Myometrial cell (primary cell): ENCODE data around the gene PPDPF. TPM values are rescaled to one million over a fixed set of nuclear protein-coding genes. Genes with fewer than 3 reads are reported as not detected.

Experiments
- total RNA-seq: library from RNA; depleted of rRNA; stranded (reverse); fragments of >200 nt; gene quantifications from 2 replicates; pipeline ENCODE4 v1.2.3, GENCODE V29; 2015

Gene PPDPF, protein sequence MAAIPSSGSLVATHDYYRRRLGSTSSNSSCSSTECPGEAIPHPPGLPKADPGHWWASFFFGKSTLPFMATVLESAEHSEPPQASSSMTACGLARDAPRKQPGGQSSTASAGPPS
- 133 and 178 TPM in 2 replicates for total RNA-seq

DNA sequence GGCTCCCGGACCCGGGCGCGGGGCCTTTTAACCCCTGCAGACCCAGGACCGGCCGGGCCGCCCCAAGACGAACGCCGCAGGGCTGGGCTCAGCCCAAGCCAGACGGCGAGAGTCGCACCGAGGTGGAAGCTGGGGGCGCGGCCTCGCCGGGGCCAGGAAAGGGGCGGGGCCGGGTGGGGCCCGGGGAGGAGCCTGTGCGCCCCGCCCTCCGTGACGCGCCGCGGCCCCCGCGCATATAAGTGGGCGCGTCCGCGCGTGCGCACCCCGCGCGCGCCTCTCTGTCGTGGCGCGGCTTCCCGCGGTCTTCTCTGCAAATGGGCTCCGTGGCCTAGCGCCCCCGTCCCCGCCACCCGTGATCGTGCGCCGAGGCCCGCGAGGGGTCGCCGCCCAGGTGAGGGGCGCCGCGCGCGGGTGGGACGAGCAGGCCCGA, at the start of gene PPDPF:
TSS of gene PPDPF (plus strand) at position 262 of the 430 bp plus-strand sequence. CDS start 544 bp downstream, outside the sequence.

GRCh38 chr20:63471981-63472831, 48.4 kb upstream of the PPDPF start, which contains the start of gene KCNQ2:
KCNQ2 (minus strand) TSS chr20:63472655; CDS start chr20:63472463, 192 bp downstream.

DNA sequence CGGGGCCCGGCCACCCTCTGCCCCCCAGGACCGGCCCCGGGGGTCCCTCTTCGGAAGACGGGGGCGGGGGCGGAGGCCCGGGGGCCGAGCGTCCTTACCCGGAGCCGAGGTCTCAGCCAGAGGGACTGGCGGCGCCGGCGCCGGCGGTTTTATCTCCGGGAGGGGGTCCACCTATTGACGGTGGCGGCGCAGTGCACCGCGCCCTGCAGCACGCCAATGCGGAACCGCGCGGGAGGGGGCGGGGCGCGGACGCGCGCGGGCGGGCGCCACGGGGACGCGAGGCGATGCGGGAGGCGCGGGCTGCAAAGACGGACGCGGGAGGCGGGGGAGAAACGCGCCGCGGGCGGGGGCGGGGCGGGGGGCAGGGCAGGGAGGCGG, 21.6 kb upstream of the PPDPF start, which contains the start of gene EEF1A2:
TSS of gene EEF1A2 (minus strand) at position 124 of the 378 bp plus-strand sequence. CDS start 1,320 bp downstream, outside the sequence.

DNA sequence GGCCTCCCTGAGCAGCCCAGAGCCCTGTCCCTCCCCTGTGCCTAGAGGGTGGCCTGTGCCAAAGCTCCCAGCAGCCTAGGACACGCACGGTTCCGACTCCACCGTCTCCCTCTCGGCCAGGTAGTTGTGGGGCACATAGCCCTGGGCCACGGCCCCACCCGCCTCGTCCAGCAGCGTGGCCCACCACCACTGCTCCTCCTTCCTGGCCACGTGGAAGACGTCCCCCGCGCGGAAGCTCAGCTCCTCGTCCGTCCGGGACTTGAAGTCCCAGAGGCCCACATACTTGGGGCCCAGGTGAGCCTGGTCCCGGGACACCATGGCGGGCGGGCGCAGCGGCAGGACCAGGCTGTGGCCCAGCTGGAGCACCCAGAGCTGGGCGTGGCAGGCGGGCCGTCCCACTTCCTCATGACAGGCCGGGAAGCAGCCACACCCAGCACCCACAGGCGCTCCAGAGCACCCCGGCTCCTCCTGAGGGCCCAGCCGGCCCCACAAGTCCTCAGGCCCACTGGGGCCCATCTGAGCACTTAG, 16.5 kb downstream of the PPDPF start, which contains the start of gene PTK6:
TSS of gene PTK6 (minus strand) at position 380 of the 528 bp plus-strand sequence. CDS start at position 318, 62 bp downstream.

DNA sequence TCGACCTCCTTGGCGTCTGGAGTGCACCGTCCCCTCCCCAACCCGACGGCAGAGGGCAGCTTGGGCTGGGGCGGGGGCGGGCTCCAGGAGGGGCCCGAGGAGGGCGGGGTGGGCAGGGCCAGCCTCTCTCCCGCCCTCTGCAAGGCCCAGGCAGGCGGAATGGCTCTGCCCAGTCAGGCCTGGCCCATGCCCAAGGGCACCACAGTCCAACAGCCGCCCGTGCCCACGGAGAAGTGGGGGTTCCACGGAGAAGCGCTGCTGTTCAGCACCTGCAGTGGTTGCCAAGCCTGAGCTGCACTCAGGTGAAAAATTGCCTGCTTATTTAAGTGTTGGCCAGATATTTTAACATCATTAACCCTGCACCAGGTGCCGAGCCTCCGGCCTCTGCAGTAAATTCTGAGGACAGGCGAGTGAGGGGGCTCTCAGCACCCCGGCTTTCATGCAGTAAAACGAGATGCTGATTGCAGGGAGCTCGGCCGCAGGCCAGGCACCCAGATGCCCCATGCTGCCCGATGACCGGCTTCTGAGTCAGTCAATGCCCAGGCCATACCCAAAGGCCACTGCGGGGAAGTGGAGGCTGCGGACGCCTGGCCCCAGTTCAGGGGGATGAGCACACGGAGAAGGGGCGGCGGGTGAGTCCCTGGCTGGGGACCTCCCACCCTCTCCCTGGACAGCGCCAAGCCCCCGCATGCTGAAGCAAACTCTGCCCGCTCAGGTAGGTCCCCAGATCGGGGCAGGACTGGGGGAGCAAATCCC, 27.3 kb downstream of the PPDPF start, which contains the start of gene SRMS:
TSS of gene SRMS (minus strand) at position 25 of the 756 bp plus-strand sequence. CDS start 286 bp downstream, outside the sequence.

GRCh38 chr20:63553933-63554290, 33.3 kb downstream of the PPDPF start, which contains the start of gene FNDC11:
FNDC11 (plus strand) TSS chr20:63554159; CDS start chr20:63555664, 1,505 bp downstream.

Other genes starting within 250 kb of the PPDPF start
- gene ARFGAP1, start 248.0 kb upstream of the PPDPF start, total RNA-seq: 108 and 118 TPM in 2 replicates
- gene COL20A1, start 227.6 kb upstream of the PPDPF start, total RNA-seq: not detected in 2 replicates
- gene CHRNA4, start 159.4 kb upstream of the PPDPF start, total RNA-seq: not detected in 2 replicates
- gene KCNQ2, start 48.1 kb upstream of the PPDPF start, total RNA-seq: 1.4 TPM in 1 of 2 replicates, not detected in the other
- gene EEF1A2, start 21.7 kb upstream of the PPDPF start, total RNA-seq: 0.58 TPM in 1 of 2 replicates, not detected in the other
- not detected in 2 replicates for gene PTK6, start 16.6 kb downstream of the PPDPF start, total RNA-seq
- not detected in 2 replicates for gene SRMS, start 27.0 kb downstream of the PPDPF start, total RNA-seq
- 1.1 and 1.7 TPM in 2 replicates for gene FNDC11, start 33.4 kb downstream of the PPDPF start, total RNA-seq
- 24.2 and 30.1 TPM in 2 replicates for gene HELZ2, start 53.5 kb downstream of the PPDPF start, total RNA-seq
- 11.3 and 13.3 TPM in 2 replicates for gene GMEB2, start 106.3 kb downstream of the PPDPF start, total RNA-seq
- gene STMN3, start 132.7 kb downstream of the PPDPF start, total RNA-seq: 53.3 and 67.2 TPM in 2 replicates
- 13.5 and 14.0 TPM in 2 replicates for gene RTEL1, start 137.5 kb downstream of the PPDPF start, total RNA-seq
- 250 and 261 TPM in 2 replicates for gene TNFRSF6B, start 175.9 kb downstream of the PPDPF start, total RNA-seq
- gene ARFRP1, start 187.2 kb downstream of the PPDPF start, total RNA-seq: 38.9 and 59.5 TPM in 2 replicates
- 24.1 and 42.7 TPM in 2 replicates for gene ZGPAT, start 187.3 kb downstream of the PPDPF start, total RNA-seq
- gene LIME1, start 215.9 kb downstream of the PPDPF start, total RNA-seq: 0.58 and 1.4 TPM in 2 replicates
- gene SLC2A4RG, start 219.0 kb downstream of the PPDPF start, total RNA-seq: 49.3 and 69.3 TPM in 2 replicates